CD4-positive, alpha-beta T cell treated with Interleukin-6 at 100 ng/mL for 8 hours (primary cell): Measurements from ENCODE around the gene PHLDA2.

Experiments
- DNase-seq: peaks from one replicate; pipeline ENCODE4 v3.0.0-alpha.2; 2020; ENCODE audit warnings: mixed read lengths, low spot score

Gene PHLDA2

DNA sequence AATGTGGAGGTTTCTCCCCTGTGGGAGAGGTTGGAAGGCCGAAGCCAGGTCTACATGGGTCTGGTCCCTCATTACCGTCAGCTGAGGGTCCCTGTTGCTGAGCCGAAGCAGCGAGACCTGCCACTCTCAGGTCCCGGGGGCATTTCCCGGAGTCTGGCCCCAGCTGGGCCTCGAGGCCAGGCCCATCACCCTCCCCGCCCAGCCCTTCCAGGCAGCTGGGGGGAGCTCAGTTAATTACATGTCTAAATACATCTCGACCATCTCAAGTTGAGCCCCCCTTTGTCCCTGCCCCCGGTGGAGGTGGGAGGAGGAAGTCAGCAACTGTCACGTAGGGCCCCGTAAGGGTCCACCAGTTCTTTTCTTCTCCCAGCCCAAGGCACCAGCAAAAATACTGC, 47.2 kb downstream of the PHLDA2 start:
- DNase-seq: no peak

DNA sequence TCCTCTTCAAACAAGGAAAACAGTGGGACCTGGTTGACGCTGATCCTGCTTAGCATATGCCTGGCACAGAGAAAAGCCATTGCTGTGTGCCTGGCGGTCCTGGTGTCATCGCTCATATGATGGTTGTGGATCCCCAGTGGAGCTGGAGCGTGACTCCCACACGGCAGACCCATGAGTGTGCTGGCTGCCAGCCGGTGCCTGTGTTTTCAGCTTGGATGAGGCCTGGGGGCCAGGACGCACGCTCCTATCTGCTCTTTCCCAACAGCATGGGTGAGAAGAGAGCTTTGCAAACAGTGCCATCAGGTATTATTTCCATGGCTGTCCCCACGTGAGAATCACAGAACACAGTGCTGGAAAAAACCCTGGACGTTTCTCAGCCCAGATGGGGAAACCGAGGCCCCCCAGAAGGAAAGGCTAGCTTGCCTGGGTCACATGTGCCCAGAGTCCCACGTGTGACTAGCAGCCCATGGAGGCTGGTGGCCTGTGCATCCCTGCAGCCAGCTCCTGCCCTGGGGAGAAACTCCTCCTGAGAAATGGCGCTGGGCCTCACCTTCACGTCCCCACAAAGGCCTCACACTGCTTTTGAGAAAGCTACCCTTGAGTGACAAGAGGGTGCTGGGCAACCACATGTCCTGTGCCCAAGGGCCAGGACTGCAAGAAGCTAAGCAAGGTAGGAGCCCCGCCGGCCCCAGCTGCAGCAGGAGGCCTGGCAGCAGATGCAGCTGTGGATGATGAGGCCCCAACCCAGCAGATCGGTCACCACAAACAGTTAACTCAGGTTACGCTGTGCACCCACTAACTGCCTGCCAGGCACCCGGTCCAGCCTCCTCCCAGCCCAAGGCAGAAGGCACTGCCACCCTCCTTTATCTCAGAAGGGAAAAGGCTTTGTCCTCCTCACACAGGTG, 47.9 kb downstream of the PHLDA2 start:
- no peak for DNase-seq

DNA sequence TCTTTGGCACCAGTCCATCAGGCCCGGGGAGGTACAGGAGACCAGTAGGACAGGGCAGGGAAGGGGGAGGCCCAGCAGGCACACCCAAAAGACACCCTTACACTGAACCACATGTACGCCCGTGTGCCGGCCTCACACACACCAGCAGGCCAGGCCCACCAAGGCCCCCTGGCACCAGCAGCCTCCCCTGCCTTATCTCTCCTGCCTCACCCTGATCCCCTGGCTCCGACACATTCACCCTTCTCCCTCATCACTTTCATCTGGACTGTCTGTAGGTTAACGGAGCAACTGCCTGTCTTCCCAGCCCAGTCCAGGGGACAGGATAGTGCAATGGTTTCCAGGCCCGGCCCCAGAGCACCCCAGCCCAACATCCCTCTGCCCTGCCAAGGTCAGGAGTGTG, 48.6 kb downstream of the PHLDA2 start:
- no peak for DNase-seq

DNA sequence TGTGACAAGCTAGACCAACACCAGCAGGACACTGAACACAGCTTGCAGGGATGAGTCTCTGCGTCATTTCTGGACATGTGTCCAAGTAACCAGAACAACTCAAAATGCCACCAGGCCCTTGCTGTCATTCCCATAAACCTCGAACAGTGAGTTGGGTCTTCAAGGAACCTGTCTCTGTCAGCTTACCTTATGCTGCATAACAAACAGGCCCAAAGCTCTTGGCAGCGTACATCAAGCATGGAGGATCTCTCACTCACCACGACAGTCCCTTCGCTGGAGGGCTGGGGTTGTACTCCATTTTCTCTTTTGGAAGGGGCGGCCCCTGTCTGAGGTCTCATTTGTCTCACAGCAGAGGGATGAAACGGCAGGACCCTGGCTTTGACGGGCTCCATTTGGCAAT, 50.4 kb downstream of the PHLDA2 start:
- DNase-seq: no peak
